B cell (primary cell): Measurements from ENCODE around the gene KCNG3. TPM values are rescaled to one million over a fixed set of nuclear protein-coding genes. Genes with fewer than 3 reads are reported as not detected.

ENCODE experiments used
- ATAC-seq: fragments of 200-7000 bp; cut with Tn5 transposase; one replicate; pipeline ENCODE4 v1.10.0; 2021; ENCODE audit warnings: low read depth, mild to moderate bottlenecking, moderate number of reproducible peaks, moderate library complexity
- CTCF ChIA-PET: fragments of 350-600 bp; sonication (Branson Sonifier 250); formaldehyde crosslinking; loops from one replicate; lab custom pipeline; 2021; ENCODE audit warnings: antibody characterized with exemption, inconsistent platforms; lab: Charles Lee
- POLR2A ChIA-PET: fragments of 350-600 bp; sonication (Branson Sonifier 250); formaldehyde crosslinking; loops from one replicate; lab custom pipeline; 2021; ENCODE audit warnings: antibody characterized with exemption; lab: Charles Lee
- DNase-seq: peaks from one replicate; pipeline ENCODE4 v3.0.0; 2013
- H2AFZ ChIP-seq: 2 replicates; pipeline ENCODE4 v1.6.1; 2012; ENCODE audit warnings: mild to moderate bottlenecking, low read depth, low read length; ENCODE audit not compliant: insufficient read depth, poor library complexity, severe bottlenecking
- H3K27ac ChIP-seq, 2 donors: 1 replicate in 1 of 2; 2 replicates in 1 of 2; pipeline ENCODE4 v1.5.1; 2012 to 2013; ENCODE audit warnings: low read length in 2 of 2, mild to moderate bottlenecking in 2 of 2, moderate library complexity in 1 of 2
- H3K27me3 ChIP-seq, 4 experiments: fragments of 200-600 bp in 1 of 4; sonication (generic) in 1 of 4; replicated peaks in 1 of 4; 1 replicate in 2 of 4; 2 replicates in 2 of 4; pipeline versions ENCODE4 v1.6.1 to v1.7.0; 2013 to 2016; ENCODE audit warnings: low read length in 3 of 4, mild to moderate bottlenecking in 2 of 4, mixed read lengths in 1 of 4, moderate library complexity in 1 of 4; ENCODE audit not compliant: insufficient read depth in 4 of 4, control insufficient read depth in 3 of 4; ENCODE audit errors: control extremely low read depth in 1 of 4
- H3K36me3 ChIP-seq, 2 experiments: replicated peaks in 1 of 2; 1 replicate in 1 of 2; 2 replicates in 1 of 2; pipeline versions ENCODE4 v1.6.1 to v1.7.1; 2013; ENCODE audit warnings: low read length in 1 of 2; ENCODE audit not compliant: insufficient read depth in 2 of 2, control insufficient read depth in 1 of 2; ENCODE audit errors: control extremely low read depth in 1 of 2, extremely low read depth in 1 of 2
- H3K4me1 ChIP-seq, 2 donors: fragments of 200-600 bp in 1 of 2; sonication (generic) in 1 of 2; 1 replicate in 1 of 2; 2 replicates in 1 of 2; pipeline versions ENCODE4 v1.5.1 to v1.6.1; 2013 to 2017; ENCODE audit warnings: low read length in 2 of 2; ENCODE audit not compliant: control insufficient read depth in 2 of 2, insufficient read depth in 2 of 2
- H3K4me2 ChIP-seq: replicated peaks from 2 replicates; pipeline ENCODE3; 2012; ENCODE audit warnings: mild to moderate bottlenecking, low read depth, low read length; ENCODE audit not compliant: poor library complexity, severe bottlenecking
- H3K4me3 ChIP-seq, 5 experiments: fragments of 200-600 bp in 1 of 5; sonication (generic) in 1 of 5; 1 replicate in 3 of 5; 2 replicates in 2 of 5; pipeline versions ENCODE4 v1.5.1 to v1.7.0; 2011 to 2016; ENCODE audit warnings: low read length in 4 of 5, mild to moderate bottlenecking in 4 of 5, low read depth in 2 of 5, control low read depth in 1 of 5, moderate library complexity in 1 of 5; ENCODE audit not compliant: insufficient read depth in 1 of 5; ENCODE audit errors: control extremely low read depth in 1 of 5, extremely low read depth in 1 of 5
- H3K79me2 ChIP-seq: fragments of 200-600 bp; sonication (generic); one replicate; pipeline ENCODE4 v1.6.0; 2016; ENCODE audit warnings: low read length; ENCODE audit not compliant: control insufficient read depth, insufficient read depth
- H3K9ac ChIP-seq: fragments of 200-600 bp; sonication (generic); 2 replicates; pipeline ENCODE4 v1.6.1; 2017; ENCODE audit warnings: mild to moderate bottlenecking, low read length, moderate library complexity
- H3K9me3 ChIP-seq, 3 donors: one replicate each; pipeline versions ENCODE4 v1.6.1 to v1.7.1; 2013; ENCODE audit warnings: low read length in 2 of 3; ENCODE audit not compliant: control insufficient read depth in 2 of 3, insufficient read depth in 1 of 3; ENCODE audit errors: control extremely low read depth in 1 of 3
- H4K20me1 ChIP-seq: 2 replicates; pipeline ENCODE4 v1.6.0; 2012; ENCODE audit warnings: mild to moderate bottlenecking, low read length; ENCODE audit not compliant: insufficient read depth, control insufficient read depth, poor library complexity, severe bottlenecking
- H3K27ac Mint-ChIP-seq: one replicate; pipeline ENCODE4 v1.8.0; 2021; ENCODE audit warnings: mixed read lengths
- H3K27me3 Mint-ChIP-seq: one replicate; pipeline ENCODE4 v1.8.0; 2021; ENCODE audit warnings: mixed read lengths
- H3K4me1 Mint-ChIP-seq: one replicate; pipeline ENCODE4 v1.8.0; 2021; ENCODE audit warnings: mixed read lengths
- H3K4me3 Mint-ChIP-seq: one replicate; pipeline ENCODE4 v1.8.0; 2021; ENCODE audit warnings: mixed read lengths
- H3K9me3 Mint-ChIP-seq: one replicate; pipeline ENCODE4 v1.8.0; 2022; ENCODE audit warnings: mixed read lengths; ENCODE audit not compliant: insufficient read depth
- CTCF ChIP-seq: fragments of 200-600 bp; IDR thresholded peaks from one replicate; pipeline ENCODE4 v1.8.0; 2022; ENCODE audit warnings: antibody characterized with exemption, mild to moderate bottlenecking
- EZH2 ChIP-seq: IDR thresholded peaks from 2 replicates; pipeline ENCODE4 v1.6.1; 2012; ENCODE audit warnings: borderline replicate concordance, low read depth, mild to moderate bottlenecking, moderate library complexity, low read length; ENCODE audit not compliant: insufficient read depth, poor library complexity, severe bottlenecking
- WGBS: methylation state at CpG from one replicate; pipeline ENCODE4 v1.1.5; 2013; ENCODE audit warnings: missing lambda C conversion rate; ENCODE audit not compliant: insufficient coverage; 5-methylcytosine and 5-hydroxymethylcytosine counted together
- intact Hi-C: fragments of 100-400 bp; cut with micrococcal nuclease; formaldehyde crosslinking; loops from one replicate; pipeline ENCODE4 v1.10.0; 2022
- polyA plus RNA-seq: library from polyadenylated mRNA; depleted of rRNA; stranded (reverse); fragments of >200 nt; gene quantifications from 2 replicates; pipeline ENCODE4 v1.2.3, GENCODE V29; 2012
- total RNA-seq, 2 donors: library from RNA; stranded (reverse); fragments of 120-200 nt in 1 of 2; gene quantifications; 1 replicate in 1 of 2; 2 replicates in 1 of 2; pipeline versions ENCODE4 v1.2.3 to v1.2.4, GENCODE V29; 2013 to 2022

Gene KCNG3
- total and polyA plus RNA-seq, 2 donors (not counting 1 experiment from before 2014, with no cell fraction given): not detected

- H3K4me3 Mint-ChIP-seq: no peak overlapping the region
- no peaks in the 10 kb centered on the region for H3K36me3 ChIP-seq
- H3K4me1 Mint-ChIP-seq: peaks cover 6% of the 10 kb centered on the region
- H3K27me3 ChIP-seq: no peaks in the 10 kb centered on the region
- no peak overlapping the region for H2AFZ ChIP-seq
- ChIA-PET CTCF (interaction anchor here (1.0 to 1.4 kb wide), 2 partner anchors 9 to 153 kb away, joined by 4 read pairs; no protein-coding TSS in a partner anchor), POLR2A (no interaction called here)
- no peak overlapping the region for H3K27ac ChIP-seq
- no peaks in the 10 kb centered on the region for H4K20me1 ChIP-seq
- no peaks in the 10 kb centered on the region for H3K4me1 ChIP-seq
- 0% methylated on average over 1 of the region's 2 CpGs for WGBS
- H3K27ac Mint-ChIP-seq: no peak overlapping the region
- intact Hi-C loops: no loop called here
- H3K4me3 ChIP-seq: no peak overlapping the region
- no peaks in the 10 kb centered on the region for H3K9me3 Mint-ChIP-seq
- no peaks in the 10 kb centered on the region for H3K9me3 ChIP-seq
- H3K79me2 ChIP-seq: no peaks in the 10 kb centered on the region
- H3K4me2 ChIP-seq: no peak overlapping the region
- no peak overlapping the region for H3K9ac ChIP-seq
- DNase-seq (no peak), ATAC-seq (no peak)
- TF ChIP-seq CTCF: no peak
- no peak for TF ChIP-seq EZH2
- peaks cover 5% of the 10 kb centered on the region for H3K27me3 Mint-ChIP-seq
These were observed 16.9 kb upstream of the KCNG3 start for GRCh38 chr2:42510608-42511243.

- peaks cover 9% of the 10 kb centered on the region for H3K27me3 Mint-ChIP-seq
- Histone ChIP-seq H3K9ac (no peak overlapping the region), H3K9me3 (no peaks in the 10 kb centered on the region), H3K27ac (no peak overlapping the region), H3K27me3 (no peaks in the 10 kb centered on the region), H3K4me2 (no peak overlapping the region), H3K4me3 (no peak overlapping the region), H4K20me1 (no peaks in the 10 kb centered on the region), H3K4me1 (no peaks in the 10 kb centered on the region), H2AFZ (no peak overlapping the region), H3K79me2 (no peaks in the 10 kb centered on the region), H3K36me3 (no peaks in the 10 kb centered on the region)
- TF ChIP-seq EZH2 (no peak), CTCF (no peak)
- ATAC-seq: no peak
- no peak for DNase-seq
- H3K4me3 Mint-ChIP-seq: no peak overlapping the region
- ChIA-PET CTCF (interaction anchor here (1.0 to 1.4 kb wide), 2 partner anchors 9 to 154 kb away, joined by 4 read pairs; no protein-coding TSS in a partner anchor), POLR2A (no interaction called here)
- peaks cover 6% of the 10 kb centered on the region for H3K4me1 Mint-ChIP-seq
- no peaks in the 10 kb centered on the region for H3K9me3 Mint-ChIP-seq
- no peak overlapping the region for H3K27ac Mint-ChIP-seq
- WGBS: 97% methylated on average over 4 of the region's 6 CpGs
- intact Hi-C loops: no loop called here
These were observed 16.4 kb upstream of the KCNG3 start for GRCh38 chr2:42510191-42510590.
